Caki2 (cell line): Measurements from ENCODE around the gene WDR62. TPM values are rescaled to one million over a fixed set of nuclear protein-coding genes. Genes with fewer than 3 reads are reported as not detected.

Experiments
- DNase-seq: peaks from one replicate; pipeline ENCODE4 v3.0.0-alpha.2; 2015; ENCODE audit warnings: low read depth
- in situ Hi-C: cut with HindIII; loops from 2 replicates; pipeline ENCODE4 v1.10.0; 2016; ENCODE audit warnings: low sequenced_read_pairs, low pct_unique_long_range_greater_than_20kb, mixed read lengths
- total RNA-seq: library from RNA; depleted of rRNA; stranded (reverse); fragments of >200 nt; shearing (Covaris generic); gene quantifications from 2 replicates; pipeline ENCODE4 v1.2.3, GENCODE V29; 2014; ENCODE audit warnings: low replicate concordance; rRNA removed

The WDR62 gene
- 8.5 and 10.3 TPM in 2 replicates for total RNA-seq

DNA sequence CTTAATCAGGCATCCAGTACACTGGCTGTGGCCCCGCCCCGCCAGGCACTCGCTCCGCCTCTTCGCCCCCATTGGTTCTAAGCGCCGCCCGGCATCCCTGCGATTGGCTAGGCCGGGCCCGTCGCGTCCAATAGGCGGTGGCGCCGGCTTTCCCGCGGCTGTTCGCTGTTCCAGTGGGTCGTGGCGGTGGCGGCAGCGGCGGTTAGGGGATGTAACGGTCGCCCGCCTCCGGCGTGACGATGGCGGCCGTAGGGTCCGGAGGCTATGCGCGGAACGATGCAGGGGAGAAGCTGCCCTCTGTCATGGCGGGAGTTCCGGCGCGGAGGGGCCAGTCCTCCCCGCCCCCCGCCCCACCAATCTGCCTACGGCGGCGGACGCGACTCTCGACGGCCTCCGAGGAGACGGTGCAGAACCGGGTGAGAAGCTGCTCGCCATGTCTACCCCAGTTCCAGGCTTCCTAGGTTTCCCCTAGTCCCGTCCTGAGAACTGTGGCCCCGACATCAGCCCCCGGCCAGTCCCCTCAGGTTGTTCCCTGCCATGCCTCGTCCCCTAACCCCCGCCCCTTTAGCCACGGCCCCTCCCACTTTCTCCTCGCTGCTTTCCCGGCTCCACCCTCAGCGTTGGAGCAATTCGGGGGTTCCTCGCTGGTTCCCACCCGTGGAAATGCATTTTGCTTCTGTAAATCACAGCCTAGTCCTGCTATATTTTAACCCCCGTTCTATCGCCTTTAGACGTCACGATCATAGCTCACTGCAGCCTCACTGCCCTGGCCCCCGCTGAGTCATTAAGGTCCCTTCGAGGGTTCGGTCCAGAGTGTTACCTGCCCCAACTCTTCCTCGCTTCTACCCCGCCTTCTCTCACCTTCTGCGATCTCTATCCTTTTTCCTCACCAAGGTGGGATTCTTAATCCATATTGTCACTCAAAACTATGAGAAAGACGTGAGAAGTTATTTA lies at the start of gene WDR62:
Gene WDR62, plus strand, starts transcription at position 165 of the 954 bp plus-strand sequence. Its CDS starts 75 bp downstream, at position 240.
- DNase-seq = no peak

DNA sequence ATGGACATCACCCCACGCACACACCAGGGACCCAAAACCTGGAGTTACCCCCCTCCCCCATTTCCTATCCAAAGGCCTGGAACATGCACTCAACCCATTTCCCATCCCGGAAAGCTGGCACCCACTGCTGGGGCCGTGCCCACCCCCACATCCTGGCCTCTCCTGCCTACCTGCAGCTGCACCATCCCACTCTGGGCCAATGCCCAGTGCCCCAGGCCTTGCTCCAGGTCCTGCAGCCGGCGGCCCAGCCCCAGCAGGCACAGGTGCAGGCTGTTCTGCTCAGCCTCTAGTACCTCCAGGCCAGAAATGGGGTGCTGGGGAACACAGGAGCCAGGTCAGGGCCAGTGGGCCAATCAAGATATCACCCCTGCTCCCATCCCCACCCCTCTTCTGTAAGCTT lies 47.7 kb upstream of the WDR62 start:
- in situ Hi-C loops = no loop called here
- no peak for DNase-seq

More for the DNA sequence above, at the start of gene WDR62:
- in situ Hi-C loops = no loop called here

DNA sequence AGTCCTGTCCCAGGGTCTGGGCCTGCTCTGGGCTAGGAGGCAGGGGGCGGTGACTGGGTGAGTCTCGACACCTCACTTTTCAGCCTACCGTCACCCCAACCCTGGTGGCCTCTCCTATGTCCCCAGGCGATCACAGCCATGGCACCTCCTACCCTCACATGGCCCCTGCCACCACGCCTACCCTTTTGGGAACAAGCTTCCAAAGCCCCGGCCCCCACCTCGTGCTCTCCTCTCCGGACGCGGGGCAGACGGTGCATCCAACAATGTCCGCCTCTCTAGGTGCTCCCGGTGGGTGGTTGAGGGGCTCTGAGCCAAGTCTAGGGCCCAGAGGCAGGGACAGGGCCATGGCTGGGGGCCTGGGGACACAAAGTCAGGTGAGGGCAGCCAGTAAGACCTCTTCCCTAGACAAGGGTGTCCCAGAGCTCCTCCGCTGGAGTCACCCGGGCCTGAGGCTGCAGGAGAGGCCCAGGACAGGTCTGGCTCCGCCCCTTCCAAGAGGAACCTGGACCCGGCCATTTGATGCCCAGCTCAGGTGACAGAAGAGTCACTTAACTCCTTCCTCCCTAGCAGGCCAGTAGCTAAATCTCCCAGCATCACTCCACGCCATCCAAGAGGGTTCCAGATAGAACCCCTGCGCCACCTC lies 46.2 kb upstream of the WDR62 start, which contains the start of gene SYNE4:
Gene SYNE4, minus strand, starts transcription at position 478 of the 643 bp plus-strand sequence. Its CDS starts 132 bp downstream, at position 346.
- in situ Hi-C loops = no loop called here
- peak; percentile 18 for DNase-seq

DNA sequence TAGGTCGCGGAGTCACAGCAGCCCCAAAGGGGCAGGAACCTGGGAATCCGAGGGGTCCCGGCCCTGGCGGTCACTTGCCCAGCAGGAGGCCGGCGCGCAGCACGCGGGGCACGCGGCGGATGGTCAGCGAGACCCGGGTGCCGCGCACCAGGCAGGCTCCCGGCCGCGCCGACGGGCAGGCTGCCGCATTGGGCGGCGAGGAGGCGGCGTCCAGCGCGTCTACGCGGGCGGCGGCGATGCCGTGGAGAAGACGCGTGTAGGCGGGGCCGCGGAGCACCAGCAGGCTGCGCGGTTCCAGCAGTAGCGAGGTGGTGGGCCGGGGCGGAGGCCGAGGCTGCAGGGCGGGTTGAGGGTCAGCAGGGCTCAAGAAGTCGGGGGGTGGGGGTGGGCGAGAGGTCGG lies 45.5 kb upstream of the WDR62 start:
- peak; percentile 31 for DNase-seq
- in situ Hi-C loops = no loop called here

DNA sequence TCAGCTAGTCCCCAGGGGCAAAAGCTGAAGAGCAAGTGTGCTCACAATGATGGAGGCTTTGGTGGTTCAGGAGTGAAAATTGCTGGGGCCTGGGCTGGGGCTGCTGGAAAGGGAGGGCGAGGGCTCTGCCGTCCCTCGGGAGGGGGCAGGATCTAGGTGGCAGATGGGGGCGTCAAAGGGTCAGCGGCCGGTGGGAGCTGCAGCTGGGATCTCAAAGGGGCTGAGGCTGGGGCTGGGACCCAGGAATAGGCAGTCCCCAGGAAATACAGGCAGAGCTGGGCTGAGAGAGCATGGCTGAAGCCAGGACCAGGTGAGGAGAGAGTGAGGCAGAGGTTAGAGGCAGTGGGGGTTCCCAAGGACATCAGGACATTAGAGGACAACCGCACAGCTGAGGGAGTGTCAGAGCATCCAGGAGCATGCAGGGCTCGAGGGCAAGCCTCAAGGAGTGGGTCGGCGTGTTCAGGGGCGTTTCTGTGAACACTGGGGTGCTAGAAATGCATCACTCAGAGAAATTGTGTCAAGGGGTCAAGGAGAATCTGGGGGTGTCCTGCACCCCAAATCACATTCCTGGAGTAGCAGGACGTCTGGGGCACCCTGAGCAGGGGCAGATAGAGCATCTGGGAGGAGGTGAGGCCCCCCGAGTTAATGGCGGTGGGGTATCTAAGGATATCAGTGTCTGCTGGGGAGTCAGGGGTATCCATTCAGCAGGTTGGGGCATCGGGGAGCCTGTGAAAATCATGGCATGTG lies 44.9 kb upstream of the WDR62 start:
- in situ Hi-C loops = no loop called here
- DNase-seq = no peak

DNA sequence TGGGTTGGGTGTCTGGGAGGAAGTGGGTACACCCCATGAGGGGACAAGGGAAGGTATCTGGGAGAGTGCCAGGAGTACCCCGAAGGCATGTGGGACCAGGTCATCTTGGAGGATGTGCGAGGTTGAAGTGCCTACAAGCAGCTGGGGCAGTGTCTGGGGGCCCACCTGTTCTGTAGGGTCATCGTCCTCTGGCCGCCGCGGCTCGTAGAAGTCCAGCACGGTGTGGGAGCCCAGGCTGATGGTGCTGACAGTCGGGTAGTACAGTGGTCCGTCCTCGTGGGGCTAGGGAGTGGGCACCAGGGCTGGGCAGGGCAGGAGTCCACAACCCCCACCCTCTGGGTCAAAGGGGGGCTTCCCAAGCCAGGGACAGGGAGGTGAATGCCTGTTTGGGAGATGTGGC lies 44.3 kb upstream of the WDR62 start:
- DNase-seq = no peak
- in situ Hi-C loops = no loop called here

DNA sequence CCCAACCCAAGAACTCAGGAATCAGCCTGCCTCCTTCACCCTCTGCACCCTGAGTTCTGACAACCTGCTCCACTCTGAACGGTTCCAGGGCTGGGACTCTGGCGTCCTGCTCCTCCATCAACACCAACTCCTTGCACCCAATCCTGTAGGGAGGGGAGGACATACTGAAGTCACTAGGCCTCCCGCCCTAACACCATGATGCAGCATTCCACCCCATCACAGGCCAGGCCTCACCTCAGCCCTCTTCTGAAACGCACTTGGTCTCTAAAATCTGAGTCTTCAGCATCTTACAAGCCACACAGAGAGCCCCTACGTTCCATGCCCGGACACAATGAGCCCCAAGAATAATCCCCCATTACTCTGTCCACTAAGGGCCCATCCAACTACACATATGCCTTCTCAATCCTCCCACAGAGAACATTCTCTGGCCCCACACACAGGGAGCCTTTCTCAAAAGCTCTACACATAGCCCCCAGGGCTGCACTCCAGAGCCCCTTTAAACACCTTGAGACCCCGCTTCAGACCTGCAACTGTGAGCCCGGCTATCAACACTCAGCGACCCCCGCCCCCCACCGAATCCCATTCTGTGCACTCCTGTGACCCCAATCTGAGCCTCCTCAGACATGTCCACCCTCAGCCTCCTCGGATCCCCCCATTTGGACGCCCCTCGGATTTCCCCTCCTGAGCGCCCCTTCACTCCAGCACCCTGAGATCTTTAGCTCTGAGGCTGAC lies 41.3 kb upstream of the WDR62 start:
- in situ Hi-C loops = no loop called here

DNA sequence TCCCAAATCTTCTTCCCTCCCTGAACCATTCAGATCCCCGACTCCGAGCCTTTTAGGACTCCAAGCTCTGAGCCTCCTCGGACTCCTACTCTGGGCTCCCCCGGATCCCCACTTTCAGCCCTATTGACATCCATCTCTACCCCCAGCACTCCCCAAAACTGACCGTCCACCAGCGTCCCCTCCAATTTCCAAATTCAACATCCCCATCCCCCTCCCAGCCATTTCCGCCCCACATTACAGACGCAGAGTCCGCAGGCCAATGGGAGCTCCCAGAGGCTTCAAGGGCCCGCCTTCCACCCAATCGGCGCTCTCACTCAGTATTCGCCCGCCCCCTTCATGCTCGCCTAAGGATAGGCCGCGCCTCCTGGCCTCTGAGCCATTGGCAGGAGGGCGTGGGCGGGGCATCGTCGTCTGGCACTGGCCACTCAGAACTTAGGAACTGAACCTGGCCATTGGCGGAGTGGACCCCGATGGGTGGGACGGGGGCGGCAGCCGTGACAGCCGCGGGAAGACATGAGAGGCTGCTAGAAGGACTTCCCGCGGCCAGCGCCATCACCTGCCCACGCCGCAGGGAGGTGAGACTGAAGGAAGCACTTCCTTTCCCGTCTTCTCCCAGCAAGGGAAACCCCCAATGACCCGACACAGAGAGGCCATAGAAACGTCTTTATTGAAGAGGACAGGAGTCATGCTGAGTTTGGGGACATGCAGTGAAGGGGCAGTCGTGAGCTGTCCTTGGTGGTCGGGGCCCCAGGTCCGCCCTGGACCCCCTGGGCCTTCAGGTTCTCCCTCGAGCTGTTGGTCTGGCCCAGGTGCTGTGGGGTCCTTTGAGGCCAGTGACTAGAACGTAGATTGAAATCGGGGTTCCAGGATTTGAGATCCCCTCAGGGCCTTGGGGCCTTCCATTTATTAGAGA lies 40.4 kb upstream of the WDR62 start, which contains the start of gene ALKBH6:
Gene ALKBH6, minus strand, starts transcription at position 202 of the 913 bp plus-strand sequence. CDS start 816 bp downstream, outside the sequence.
- in situ Hi-C loops = no loop called here
- DNase-seq = peak; percentile 99

More for the DNA sequence above, 41.3 kb upstream of the WDR62 start:
- DNase-seq = no peak

DNA sequence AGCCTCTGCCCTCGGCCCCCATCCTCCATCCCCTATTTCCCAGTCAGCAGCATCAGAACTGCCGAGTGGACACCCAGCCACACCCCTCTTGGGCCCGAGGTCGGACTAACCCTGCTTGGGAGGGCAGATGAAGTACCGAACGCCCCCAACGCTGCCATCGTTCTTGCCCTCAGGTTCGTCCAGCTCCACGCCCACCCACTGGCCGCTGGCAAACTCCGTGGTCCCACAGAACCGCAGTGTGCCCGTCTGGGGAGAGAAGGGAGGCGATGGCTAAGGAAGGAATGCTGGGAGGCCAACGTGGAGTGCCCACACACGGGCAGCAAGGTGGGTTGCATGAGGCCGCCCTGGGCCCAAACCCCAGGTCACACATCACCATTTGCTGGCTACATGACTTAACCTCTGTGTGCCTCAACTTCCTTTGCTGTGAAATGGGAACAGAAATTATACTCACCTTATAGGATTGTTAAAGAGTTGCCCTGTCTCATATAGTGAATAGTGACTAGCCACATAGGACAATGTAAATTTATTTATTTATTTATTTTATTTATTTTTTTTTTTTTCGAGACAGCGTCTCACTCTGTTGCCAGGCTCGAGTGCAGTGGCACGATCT lies 35.5 kb upstream of the WDR62 start:
- in situ Hi-C loops = no loop called here
- DNase-seq = no peak

DNA sequence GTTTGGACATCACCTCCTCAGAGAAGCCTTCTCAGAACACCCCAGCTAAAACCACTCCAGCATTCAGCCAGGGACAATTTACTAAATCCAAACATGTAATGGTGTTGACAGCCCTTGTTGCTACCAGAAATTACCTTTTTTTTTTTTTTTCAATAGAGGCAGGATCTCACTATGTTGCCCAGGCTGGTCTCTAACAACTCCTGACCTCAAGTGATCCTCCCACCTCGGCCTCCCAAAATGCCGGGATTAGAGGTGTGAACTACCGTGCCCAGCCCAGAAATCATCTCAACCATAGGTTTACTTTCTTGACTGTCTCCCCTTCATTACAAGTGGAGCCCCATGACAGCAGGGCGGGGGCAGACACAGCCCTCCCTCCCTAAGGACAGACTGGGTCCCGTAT lies 31.3 kb upstream of the WDR62 start:
- in situ Hi-C loops = no loop called here
- no peak for DNase-seq

DNA sequence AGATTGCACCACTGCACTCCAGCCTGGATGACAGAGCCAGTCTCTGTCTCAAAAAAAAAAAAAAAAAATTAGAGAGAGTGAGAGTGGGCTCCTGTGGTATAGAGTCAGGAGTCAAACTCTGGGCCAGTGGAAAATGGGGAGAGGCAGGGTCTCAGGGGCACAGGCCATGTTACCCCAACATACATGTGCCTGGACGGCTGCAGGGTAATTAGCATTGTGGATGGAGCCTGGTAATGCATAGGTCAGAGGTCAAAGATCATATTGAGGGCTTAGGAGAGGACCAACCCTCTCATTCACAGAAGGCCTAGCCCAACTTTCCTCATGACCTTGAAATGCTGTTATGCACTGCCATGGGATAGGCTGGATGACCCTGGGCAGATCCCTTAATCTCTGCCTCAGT lies 29.2 kb upstream of the WDR62 start:
- in situ Hi-C loops = no loop called here
- no peak for DNase-seq

DNA sequence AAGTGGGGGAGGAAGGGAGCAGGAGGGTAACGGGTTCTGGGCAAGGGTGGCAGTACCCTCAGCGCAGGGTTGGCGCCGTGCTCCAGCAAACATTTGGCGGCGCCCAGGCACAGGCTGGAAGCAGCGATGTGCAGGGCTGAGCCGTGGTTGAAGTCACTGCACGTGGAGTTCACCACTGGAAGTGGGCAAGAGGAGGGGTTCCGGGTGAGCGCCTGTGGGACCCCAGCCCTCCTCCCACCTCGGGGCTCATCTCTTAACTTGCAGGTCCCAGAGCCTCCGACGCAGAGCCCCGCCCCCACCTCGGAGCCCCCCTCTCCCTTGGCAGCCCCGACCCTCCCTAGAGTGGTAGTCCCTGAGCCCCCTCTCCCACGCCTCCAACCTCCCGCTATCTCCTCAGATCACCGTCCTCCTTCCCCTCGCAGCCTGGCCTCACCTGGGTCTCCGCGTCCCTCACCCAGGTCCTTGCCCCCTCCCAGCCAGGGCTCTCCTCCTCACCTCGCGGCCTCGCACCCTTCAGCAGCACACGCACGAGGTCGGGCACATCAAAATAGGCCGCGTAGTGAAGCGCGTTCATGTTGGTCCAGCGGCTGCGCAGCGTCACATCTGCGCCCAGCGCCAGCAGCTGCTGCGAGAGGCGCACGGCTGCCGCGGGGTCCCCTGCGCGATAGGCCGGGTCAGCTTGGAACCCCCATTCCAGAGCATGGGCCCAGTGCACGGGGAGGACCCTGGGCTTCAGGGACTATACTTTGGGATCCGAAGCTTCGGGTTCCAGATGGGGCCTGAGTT lies 28.4 kb upstream of the WDR62 start:
- DNase-seq = no peak
- in situ Hi-C loops = no loop called here

DNA sequence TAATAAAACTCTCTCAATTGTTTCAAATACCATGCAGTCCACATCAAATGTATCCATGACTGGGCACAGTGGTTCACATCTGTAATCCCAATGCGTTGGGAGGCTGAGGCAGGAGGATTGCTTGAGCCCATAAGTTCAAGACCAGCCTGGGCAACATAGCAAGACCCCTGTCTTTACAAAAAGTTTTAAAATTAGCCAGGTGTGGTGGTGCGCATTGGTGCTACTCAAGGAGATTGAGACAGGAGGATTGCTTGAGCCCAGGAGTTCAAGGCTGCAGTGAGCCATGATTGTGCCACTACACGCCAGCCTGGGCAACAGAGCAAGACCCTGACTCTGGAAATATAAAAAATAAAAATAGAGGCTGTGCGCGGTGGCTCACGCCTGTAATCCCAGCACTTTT lies 27.0 kb upstream of the WDR62 start:
- in situ Hi-C loops = no loop called here
- no peak for DNase-seq

DNA sequence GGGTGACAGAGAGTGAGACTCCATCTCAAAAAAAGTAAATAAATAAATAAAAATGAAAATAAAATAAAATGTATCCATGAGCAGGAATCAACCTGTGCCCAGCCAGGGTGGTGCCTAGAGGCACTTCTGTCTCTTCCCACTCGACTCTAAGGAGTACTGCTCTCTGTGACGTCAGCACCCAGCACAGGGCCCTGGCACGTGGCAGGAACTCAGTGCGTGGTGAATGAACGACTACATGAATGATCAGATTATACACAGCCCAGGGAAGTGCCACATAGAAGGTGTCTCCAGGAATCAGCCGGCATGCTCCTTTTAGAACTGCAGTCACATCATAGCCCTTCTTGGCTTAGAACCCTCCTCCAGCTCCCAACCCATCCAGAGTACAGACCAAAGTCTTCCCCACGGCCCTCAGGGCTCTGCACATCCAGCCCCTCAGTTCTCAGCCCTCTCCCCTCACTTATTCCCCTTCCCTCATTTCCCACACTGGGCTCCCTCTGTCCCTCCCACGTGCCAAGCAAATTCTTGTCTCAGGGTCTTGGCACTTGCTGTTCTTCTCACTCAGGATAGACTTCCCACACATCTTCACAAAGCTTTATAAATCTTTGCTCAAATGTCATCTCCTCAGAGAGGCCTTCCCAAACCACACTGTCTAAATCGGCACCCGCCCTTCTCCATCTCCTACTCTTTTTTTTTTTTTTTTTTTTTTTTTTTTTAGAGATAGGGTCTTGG lies 26.2 kb upstream of the WDR62 start:
- DNase-seq = no peak
- in situ Hi-C loops = no loop called here
